Activated naive CD4-positive, alpha-beta T cell treated with anti-CD3 and anti-CD28 coated beads for 36 hours (primary cell): Measurements from ENCODE around the gene TMPO. TPM values are rescaled to one million over a fixed set of nuclear protein-coding genes. Genes with fewer than 3 reads are reported as not detected.
A peak's percentile ranks its signal among the peaks of the same experiment; 100 is the strongest.

Source experiments
- CTCF ChIA-PET: fragments of 350-600 bp; sonication (Branson Sonifier 250); formaldehyde crosslinking; loops from one replicate; lab custom pipeline; 2021; ENCODE audit warnings: antibody characterized with exemption; lab: Charles Lee
- DNase-seq: peaks from one replicate; pipeline ENCODE4 v3.0.0-alpha.2; 2020
- H3K27ac Mint-ChIP-seq: one replicate; pipeline ENCODE4 v1.8.0; 2021; ENCODE audit warnings: mild to moderate bottlenecking, mixed read lengths
- H3K27me3 Mint-ChIP-seq: one replicate; pipeline ENCODE4 v1.8.0; 2021; ENCODE audit warnings: low read depth, mixed read lengths
- H3K36me3 Mint-ChIP-seq: one replicate; pipeline ENCODE4 v1.8.0; 2021; ENCODE audit warnings: low read depth, mixed read lengths
- H3K4me1 Mint-ChIP-seq: one replicate; pipeline ENCODE4 v1.8.0; 2021; ENCODE audit warnings: low read depth, mixed read lengths
- H3K4me3 Mint-ChIP-seq: one replicate; pipeline ENCODE4 v1.8.0; 2021; ENCODE audit warnings: mild to moderate bottlenecking, moderate library complexity, mixed read lengths
- H3K9me3 Mint-ChIP-seq: one replicate; pipeline ENCODE4 v1.8.0; 2021; ENCODE audit warnings: mixed read lengths
- intact Hi-C: fragments of 100-400 bp; cut with micrococcal nuclease; formaldehyde crosslinking; loops from one replicate; pipeline ENCODE4 v1.15.1; 2023
- total RNA-seq, 2 experiments: library from RNA; stranded (reverse); gene quantifications; one replicate each; pipeline ENCODE4 v1.2.3, GENCODE V29; 2021

TMPO gene, protein sequence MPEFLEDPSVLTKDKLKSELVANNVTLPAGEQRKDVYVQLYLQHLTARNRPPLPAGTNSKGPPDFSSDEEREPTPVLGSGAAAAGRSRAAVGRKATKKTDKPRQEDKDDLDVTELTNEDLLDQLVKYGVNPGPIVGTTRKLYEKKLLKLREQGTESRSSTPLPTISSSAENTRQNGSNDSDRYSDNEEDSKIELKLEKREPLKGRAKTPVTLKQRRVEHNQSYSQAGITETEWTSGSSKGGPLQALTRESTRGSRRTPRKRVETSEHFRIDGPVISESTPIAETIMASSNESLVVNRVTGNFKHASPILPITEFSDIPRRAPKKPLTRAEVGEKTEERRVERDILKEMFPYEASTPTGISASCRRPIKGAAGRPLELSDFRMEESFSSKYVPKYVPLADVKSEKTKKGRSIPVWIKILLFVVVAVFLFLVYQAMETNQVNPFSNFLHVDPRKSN
- total RNA-seq: 100 to 1,000 TPM; 326 to 330 TPM

- intact Hi-C loops: loop anchor here (1.0 to 5.0 kb wide), 10 partner anchors 12 to 1752 kb away; partner anchors contain the start of genes ACTR6, APAF1, BLTP3B and DEPDC4
- peak; percentile 93 for DNase-seq
- peaks cover 52% of the 10 kb centered on the region for H3K36me3 Mint-ChIP-seq
- CTCF ChIA-PET: interaction anchor here (1.1 to 3.1 kb wide), 5 partner anchors 9 to 24 kb away, joined by 3 to 34 read pairs (median 7); no protein-coding TSS in a partner anchor
- no peaks in the 10 kb centered on the region for H3K27me3 Mint-ChIP-seq
- H3K4me3 Mint-ChIP-seq: peak within 1 kb of the TSS; percentile 95
- peaks cover 34% of the 10 kb centered on the region for H3K4me1 Mint-ChIP-seq
- H3K9me3 Mint-ChIP-seq: no peaks in the 10 kb centered on the region
- H3K27ac Mint-ChIP-seq: peak within 1 kb of the TSS; percentile 99
Measured at GRCh38 chr12:98515287-98516110, at the start of gene TMPO. Gene TMPO, plus strand, starts transcription at chr12:98515590. Its CDS starts 278 bp downstream, at chr12:98515868.

GRCh38 chr12:98465950-98466602, 49.3 kb upstream of the TMPO start:
- no peaks in the 10 kb centered on the region for H3K9me3 Mint-ChIP-seq
- H3K4me3 Mint-ChIP-seq: no peak overlapping the region
- no peak overlapping the region for H3K27ac Mint-ChIP-seq
- H3K4me1 Mint-ChIP-seq: peaks cover 7% of the 10 kb centered on the region
- no peaks in the 10 kb centered on the region for H3K27me3 Mint-ChIP-seq
- CTCF ChIA-PET: interaction anchor here (1.3 kb wide), 1 partner anchor 18 kb away, joined by 5 read pairs; no protein-coding TSS in a partner anchor
- intact Hi-C loops: no loop called here
- H3K36me3 Mint-ChIP-seq: no peaks in the 10 kb centered on the region
- no peak for DNase-seq

DNA sequence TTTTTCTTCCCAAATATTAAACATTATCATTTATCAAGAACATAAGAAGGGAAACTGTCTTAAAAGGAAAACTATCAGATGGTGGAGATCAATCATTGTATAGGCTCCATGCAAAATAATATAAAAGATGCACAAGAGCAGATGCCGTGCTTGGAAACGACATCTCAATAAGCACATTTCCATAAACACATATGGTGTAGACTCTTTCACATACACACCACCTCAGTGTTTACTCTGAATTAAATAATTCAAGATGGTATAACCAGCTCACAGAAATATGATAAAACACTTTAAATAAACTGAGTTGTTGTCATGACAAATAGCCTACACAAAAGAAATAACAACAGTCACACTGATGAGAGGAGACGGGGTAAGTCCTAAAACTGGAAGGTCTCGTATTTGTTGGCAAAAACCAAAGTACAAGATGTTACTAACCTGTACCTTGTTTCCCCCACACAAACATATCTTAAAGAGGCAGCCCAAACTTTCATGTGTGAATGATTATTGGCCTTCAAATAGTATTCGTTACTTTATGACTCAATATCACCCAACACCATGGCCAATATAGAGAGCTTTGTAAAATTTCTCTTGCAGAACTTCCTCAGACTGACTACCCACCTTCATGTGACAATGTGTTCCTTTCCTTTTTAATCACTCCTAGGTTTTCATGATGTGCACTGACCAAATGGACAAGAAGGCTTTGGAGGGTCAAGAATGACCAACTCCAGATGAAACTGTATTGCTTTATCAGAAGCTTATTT, 48.6 kb upstream of the TMPO start:
- Mint-ChIP-seq H3K4me1 (peaks cover 7% of the 10 kb centered on the region), H3K27me3 (no peaks in the 10 kb centered on the region), H3K27ac (no peak overlapping the region), H3K36me3 (no peaks in the 10 kb centered on the region), H3K9me3 (no peaks in the 10 kb centered on the region), H3K4me3 (no peak overlapping the region)
- intact Hi-C loops: no loop called here
- CTCF ChIA-PET: interaction anchor here (1.3 kb wide), 1 partner anchor 19 kb away, joined by 5 read pairs; no protein-coding TSS in a partner anchor
- no peak for DNase-seq

GRCh38 chr12:98469109-98469508, 46.3 kb upstream of the TMPO start:
- CTCF ChIA-PET: no interaction called here
- DNase-seq: no peak
- no peak overlapping the region for H3K27ac Mint-ChIP-seq
- H3K4me3 Mint-ChIP-seq: no peak overlapping the region
- H3K9me3 Mint-ChIP-seq: no peaks in the 10 kb centered on the region
- H3K36me3 Mint-ChIP-seq: no peaks in the 10 kb centered on the region
- no peaks in the 10 kb centered on the region for H3K27me3 Mint-ChIP-seq
- peaks cover 3% of the 10 kb centered on the region for H3K4me1 Mint-ChIP-seq
- intact Hi-C loops: no loop called here

DNA sequence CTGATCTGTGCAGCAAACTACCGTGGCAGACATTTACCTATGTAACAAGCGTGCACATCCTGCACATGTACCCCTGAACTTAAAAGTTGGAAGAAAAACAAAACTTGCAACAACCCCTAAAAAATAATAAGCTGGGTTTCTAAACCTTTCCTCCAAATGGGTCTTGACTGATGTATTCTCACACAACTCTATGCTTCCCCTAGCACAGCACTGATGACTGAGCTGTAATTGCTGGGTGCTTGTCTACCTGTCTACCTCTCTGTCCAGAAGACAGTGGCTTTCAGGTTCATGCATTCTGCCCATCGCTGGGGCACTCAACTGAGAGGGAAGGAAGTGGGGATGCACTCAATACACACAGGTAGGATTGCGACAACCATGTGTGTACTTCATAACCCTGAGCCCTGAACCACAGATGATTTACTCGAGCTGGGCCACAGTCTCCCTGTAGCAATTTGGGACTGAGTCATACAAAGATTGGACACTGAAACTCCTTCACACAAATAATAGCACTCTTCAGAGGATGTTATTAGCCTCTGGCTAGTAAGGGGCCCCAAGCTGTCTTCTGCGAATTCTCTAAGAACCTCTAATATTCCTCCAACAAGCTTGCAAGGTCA, 44.8 kb upstream of the TMPO start:
- CTCF ChIA-PET: interaction anchor here (0.9 kb wide), 1 partner anchor 59 kb away, joined by 4 read pairs; no protein-coding TSS in a partner anchor
- Mint-ChIP-seq H3K9me3 (no peaks in the 10 kb centered on the region), H3K4me3 (no peak overlapping the region), H3K36me3 (no peaks in the 10 kb centered on the region), H3K27me3 (no peaks in the 10 kb centered on the region), H3K27ac (no peak overlapping the region), H3K4me1 (no peaks in the 10 kb centered on the region)
- DNase-seq: no peak
- intact Hi-C loops: no loop called here

DNA sequence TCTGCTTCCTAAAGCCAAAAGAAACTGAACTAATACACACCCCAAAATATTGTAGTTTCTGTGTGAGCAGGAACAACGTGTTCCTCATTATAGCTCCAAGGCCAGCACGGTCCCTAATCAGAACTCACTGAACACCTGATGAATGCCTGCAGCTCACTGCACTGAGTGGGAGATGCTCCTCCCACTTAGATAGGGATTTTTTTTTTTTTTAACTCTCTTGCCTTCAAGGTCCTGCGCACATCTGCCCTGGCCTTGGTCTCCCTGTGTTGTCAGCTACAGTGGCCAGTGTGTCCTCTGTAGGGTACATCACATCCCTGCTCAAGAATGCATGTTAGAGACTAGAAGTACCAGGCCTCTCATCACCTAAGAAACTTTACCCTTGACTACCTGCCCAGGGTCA, 44.3 kb upstream of the TMPO start:
- CTCF ChIA-PET: interaction anchor here (0.9 kb wide), 1 partner anchor 59 kb away, joined by 4 read pairs; no protein-coding TSS in a partner anchor
- no peak overlapping the region for H3K27ac Mint-ChIP-seq
- no peaks in the 10 kb centered on the region for H3K9me3 Mint-ChIP-seq
- H3K4me1 Mint-ChIP-seq: no peaks in the 10 kb centered on the region
- intact Hi-C loops: no loop called here
- DNase-seq: no peak
- H3K36me3 Mint-ChIP-seq: no peaks in the 10 kb centered on the region
- H3K27me3 Mint-ChIP-seq: no peaks in the 10 kb centered on the region
- H3K4me3 Mint-ChIP-seq: no peak overlapping the region

GRCh38 chr12:98475565-98475908, 39.9 kb upstream of the TMPO start:
- Mint-ChIP-seq H3K9me3 (no peaks in the 10 kb centered on the region), H3K4me1 (no peaks in the 10 kb centered on the region), H3K27ac (no peak overlapping the region), H3K36me3 (no peaks in the 10 kb centered on the region), H3K4me3 (no peak overlapping the region), H3K27me3 (peaks cover 3% of the 10 kb centered on the region)
- intact Hi-C loops: no loop called here
- CTCF ChIA-PET: no interaction called here
- no peak for DNase-seq

DNA sequence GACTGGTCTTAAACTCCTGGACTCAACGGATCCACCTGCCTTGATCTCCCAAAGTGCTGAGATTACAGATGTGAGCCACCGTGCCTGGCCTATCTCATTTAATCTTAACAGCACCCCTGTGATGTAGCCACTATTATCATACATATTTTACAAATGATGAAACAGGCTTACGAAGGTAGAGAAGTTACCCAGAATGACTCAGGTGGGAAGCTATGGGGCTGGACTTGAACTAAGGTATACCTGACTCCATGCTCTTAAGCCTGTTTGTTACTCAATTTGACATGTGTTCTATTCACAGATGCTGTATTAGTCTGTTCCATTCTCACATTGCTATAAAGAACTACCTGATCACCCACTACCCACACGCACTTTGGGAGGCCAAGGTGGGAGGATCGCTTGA, 36.8 kb upstream of the TMPO start:
- H3K27ac Mint-ChIP-seq: no peak overlapping the region
- CTCF ChIA-PET: no interaction called here
- H3K4me3 Mint-ChIP-seq: no peak overlapping the region
- H3K9me3 Mint-ChIP-seq: no peaks in the 10 kb centered on the region
- H3K4me1 Mint-ChIP-seq: no peaks in the 10 kb centered on the region
- H3K36me3 Mint-ChIP-seq: no peaks in the 10 kb centered on the region
- H3K27me3 Mint-ChIP-seq: peaks cover 3% of the 10 kb centered on the region
- intact Hi-C loops: no loop called here
- no peak for DNase-seq

DNA sequence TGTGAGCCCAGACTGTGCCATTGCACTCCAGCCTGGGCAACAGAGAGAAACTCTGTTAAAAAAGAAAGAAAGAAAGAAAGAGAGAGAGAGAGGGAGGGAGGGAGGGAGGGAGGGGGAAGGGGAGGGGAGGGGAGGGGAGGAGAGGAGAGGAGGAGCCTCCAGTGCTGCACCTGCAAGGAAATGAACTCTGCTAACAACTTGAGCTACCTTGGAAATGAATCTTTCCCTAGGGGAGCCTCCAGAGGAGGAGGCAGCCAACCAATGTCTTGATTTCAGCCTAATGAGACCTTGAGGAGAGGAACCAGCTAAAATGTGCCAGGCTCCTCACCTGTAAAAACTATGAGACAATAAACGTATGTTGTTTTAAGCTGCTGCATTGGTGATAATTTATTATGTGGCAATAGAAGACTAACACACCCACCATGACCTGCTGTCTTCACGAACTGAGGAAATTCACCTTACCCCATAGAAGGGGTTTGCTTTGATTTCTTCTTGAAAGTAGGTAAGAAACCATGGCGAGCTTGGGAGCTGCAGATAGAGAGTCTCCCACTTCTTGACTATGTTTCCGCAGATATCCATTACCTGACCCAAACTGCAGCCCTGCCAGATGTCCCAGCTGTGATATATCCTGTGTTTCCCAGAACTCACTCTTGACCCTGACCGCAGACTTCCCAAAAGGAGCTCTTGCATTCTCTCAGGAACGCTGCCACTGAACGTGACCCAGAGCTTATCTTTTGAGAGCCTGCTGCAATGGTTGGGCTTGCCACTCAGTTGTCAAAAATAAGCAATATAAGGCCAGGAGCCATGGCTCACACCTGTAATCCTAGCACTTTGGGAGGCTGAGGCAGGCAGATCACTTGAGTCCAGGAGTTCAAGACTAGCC, 31.5 kb upstream of the TMPO start:
- no peaks in the 10 kb centered on the region for H3K4me1 Mint-ChIP-seq
- DNase-seq: no peak
- H3K9me3 Mint-ChIP-seq: no peaks in the 10 kb centered on the region
- H3K36me3 Mint-ChIP-seq: no peaks in the 10 kb centered on the region
- H3K27me3 Mint-ChIP-seq: peaks cover 3% of the 10 kb centered on the region
- H3K27ac Mint-ChIP-seq: no peak overlapping the region
- intact Hi-C loops: no loop called here
- CTCF ChIA-PET: interaction anchor here (0.5 to 1.0 kb wide), 2 partner anchors 58 to 147 kb away, joined by 3 to 5 read pairs; no protein-coding TSS in a partner anchor
- no peak overlapping the region for H3K4me3 Mint-ChIP-seq

DNA sequence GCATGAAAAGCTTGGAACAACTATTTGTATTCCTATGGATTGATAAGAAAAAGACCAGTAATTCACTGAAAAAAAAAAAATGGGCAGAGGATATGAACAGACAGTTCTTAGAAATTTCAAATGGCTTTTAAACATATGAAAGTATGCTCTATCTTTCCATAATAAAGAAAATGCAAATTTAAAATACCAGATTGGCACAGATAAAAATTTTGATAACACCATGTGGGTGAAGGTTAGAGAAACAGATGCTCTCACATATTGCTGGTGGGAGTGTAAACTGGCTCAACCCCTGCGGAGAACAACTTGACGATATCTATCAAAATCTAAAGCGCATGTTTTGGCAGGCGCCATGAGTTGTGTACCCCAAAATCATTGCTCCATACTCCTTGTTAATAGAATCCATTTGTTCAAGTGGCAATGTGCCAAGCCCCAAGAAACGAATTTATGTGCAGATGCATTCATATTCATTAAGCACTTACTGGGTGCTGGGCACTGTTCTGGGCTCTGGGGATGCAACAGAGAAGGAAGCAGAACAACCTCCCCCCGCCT, 29.5 kb upstream of the TMPO start:
- DNase-seq: no peak
- CTCF ChIA-PET: no interaction called here
- no peaks in the 10 kb centered on the region for H3K27me3 Mint-ChIP-seq
- no peaks in the 10 kb centered on the region for H3K9me3 Mint-ChIP-seq
- H3K4me1 Mint-ChIP-seq: peaks cover under 1% of the 10 kb centered on the region
- H3K27ac Mint-ChIP-seq: no peak overlapping the region
- H3K4me3 Mint-ChIP-seq: no peak overlapping the region
- H3K36me3 Mint-ChIP-seq: no peaks in the 10 kb centered on the region
- intact Hi-C loops: loop anchor here (5.0 kb wide), 1 partner anchor 59 kb away; no protein-coding TSS in a partner anchor
